ENCODE data around the gene GABRR1.

The GABRR1 gene

GRCh38 chr6:89217299-89217910 is at the start of gene GABRR1:
GABRR1 (minus strand) TSS chr6:89217358; CDS start chr6:89217322, 36 bp downstream.
- TF ChIP-seq CTCF (IDR thresholded peaks at IDR 0.05; ENCODE audit: extremely low read depth, insufficient read depth, missing control alignments), result no peak
- DNase-seq (ENCODE audit: low spot score), result no peak
- in situ Hi-C loops (cut with MboI; ENCODE audit: low pct_unique_long_range_greater_than_20kb, low sequenced_read_pairs, unreplicated experiment), result no loop called here

- in situ Hi-C loops (cut with MboI; ENCODE audit: low pct_unique_long_range_greater_than_20kb, low sequenced_read_pairs, unreplicated experiment), result no loop called here
- TF ChIP-seq CTCF (IDR thresholded peaks at IDR 0.05; ENCODE audit: extremely low read depth, insufficient read depth, missing control alignments), result no peak
- no peak for DNase-seq (ENCODE audit: low spot score)
Measured at GRCh38 chr6:89264296-89264695, 47.1 kb upstream of the GABRR1 start.

DNA sequence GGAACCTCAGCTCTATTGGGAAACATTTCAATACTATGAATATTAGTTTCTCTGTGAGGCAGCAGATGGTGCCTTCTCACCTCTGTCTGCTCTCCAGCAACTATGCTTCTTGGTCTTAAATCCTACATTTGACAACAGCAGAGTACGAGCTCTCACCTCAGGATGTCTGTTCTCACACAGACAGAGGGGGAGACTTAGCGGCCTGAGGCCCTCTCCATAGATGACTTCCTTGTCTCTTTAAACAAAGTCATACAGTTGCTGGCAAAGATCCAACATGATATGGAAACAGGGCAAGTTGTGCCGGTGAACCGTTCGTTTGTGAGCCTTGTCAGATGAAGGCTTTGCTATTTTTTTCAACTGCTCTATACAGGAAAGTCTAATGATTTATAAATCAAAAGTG is 43.7 kb upstream of the GABRR1 start:
- TF ChIP-seq CTCF (IDR thresholded peaks at IDR 0.05; ENCODE audit: extremely low read depth, insufficient read depth, missing control alignments), result no peak
- in situ Hi-C loops (cut with MboI; ENCODE audit: low pct_unique_long_range_greater_than_20kb, low sequenced_read_pairs, unreplicated experiment), result no loop called here
- no peak for DNase-seq (ENCODE audit: low spot score)

DNA sequence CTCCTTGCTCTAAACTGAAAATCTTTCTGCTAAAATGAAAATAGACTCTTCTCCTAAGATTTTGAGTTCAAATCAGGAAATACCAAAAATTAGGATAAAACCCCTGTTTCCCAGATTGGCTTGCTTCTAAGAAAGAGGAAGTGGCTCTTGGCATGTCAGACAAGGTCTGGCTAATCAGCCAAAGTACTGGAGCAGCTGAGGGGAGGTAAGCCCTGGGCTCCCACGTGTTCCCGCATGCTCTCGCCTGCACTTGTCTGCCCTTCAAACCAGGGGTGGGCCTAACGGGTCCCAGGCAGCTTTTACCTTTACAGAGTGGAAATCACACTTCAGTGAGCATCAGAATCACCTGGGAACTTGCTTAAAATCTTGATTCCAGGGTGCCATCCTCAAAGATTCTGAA is 43.2 kb upstream of the GABRR1 start:
- no peak for DNase-seq (ENCODE audit: low spot score)
- in situ Hi-C loops (cut with MboI; ENCODE audit: low pct_unique_long_range_greater_than_20kb, low sequenced_read_pairs, unreplicated experiment), result no loop called here

DNA sequence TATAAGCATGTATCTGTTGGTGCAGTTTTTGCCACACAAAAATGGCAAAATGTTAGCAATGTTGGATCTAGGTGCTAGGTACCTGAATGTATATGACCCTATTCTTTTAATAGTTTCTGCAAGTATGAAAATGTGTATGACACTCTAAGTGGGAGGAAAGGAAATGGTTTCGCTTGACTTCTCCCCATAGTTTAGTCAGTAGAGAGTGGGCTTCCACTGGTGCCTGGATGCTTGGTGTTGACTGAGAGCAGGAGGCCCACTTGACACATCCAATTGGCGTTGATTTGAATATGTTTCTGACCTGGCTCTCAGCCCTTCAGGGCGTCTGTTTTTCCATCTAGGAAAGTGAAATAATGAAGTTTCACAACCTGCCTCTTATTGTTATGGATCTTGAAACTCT is 41.8 kb upstream of the GABRR1 start:
- no peak for TF ChIP-seq CTCF (IDR thresholded peaks at IDR 0.05; ENCODE audit: extremely low read depth, insufficient read depth, missing control alignments)
- DNase-seq (ENCODE audit: low spot score), result peak; percentile 38
- in situ Hi-C loops (cut with MboI; ENCODE audit: low pct_unique_long_range_greater_than_20kb, low sequenced_read_pairs, unreplicated experiment), result no loop called here

More for the DNA sequence above, 43.2 kb upstream of the GABRR1 start:
- no peak for TF ChIP-seq CTCF (IDR thresholded peaks at IDR 0.05; ENCODE audit: extremely low read depth, insufficient read depth, missing control alignments)

GRCh38 chr6:89257781-89258180 is 40.6 kb upstream of the GABRR1 start:
- DNase-seq (ENCODE audit: low spot score), result no peak
- TF ChIP-seq CTCF (IDR thresholded peaks at IDR 0.05; ENCODE audit: extremely low read depth, insufficient read depth, missing control alignments), result no peak
- in situ Hi-C loops (cut with MboI; ENCODE audit: low pct_unique_long_range_greater_than_20kb, low sequenced_read_pairs, unreplicated experiment), result no loop called here

All from GM13977 (cell line).